HFF-Myc (cell line): ENCODE measurements around the gene UROC1.

ENCODE experiments used
- DNase-seq: peaks from one replicate; pipeline ENCODE4 v3.0.0-alpha.2; 2011; ENCODE audit warnings: low read depth; ENCODE audit errors: extremely low read depth
- H3K4me3 ChIP-seq: replicated peaks from 2 replicates; pipeline ENCODE4 v1.5.1; 2011; ENCODE audit warnings: low read depth, mild to moderate bottlenecking, control low read depth, low read length
- CTCF ChIP-seq: IDR thresholded peaks from 2 replicates; pipeline ENCODE4 v1.5.1; 2012; ENCODE audit warnings: mild to moderate bottlenecking, low read depth, low read length, control low read depth; ENCODE audit errors: missing control alignments

UROC1 gene

GRCh38 chr3:126488886-126489569 is 28.5 kb downstream of the UROC1 start:
- H3K4me3 ChIP-seq: no peak overlapping the region
- no peak for DNase-seq
- no peak for TF ChIP-seq CTCF

GRCh38 chr3:126488185-126488584 is 29.4 kb downstream of the UROC1 start:
- no peak overlapping the region for H3K4me3 ChIP-seq
- no peak for DNase-seq
- no peak for TF ChIP-seq CTCF

- no peak for DNase-seq
Measured at GRCh38 chr3:126487151-126487771, 30.3 kb downstream of the UROC1 start.

GRCh38 chr3:126486360-126486847 is 31.2 kb downstream of the UROC1 start:
- no peak overlapping the region for H3K4me3 ChIP-seq
- no peak for DNase-seq
- no peak for TF ChIP-seq CTCF

More at GRCh38 chr3:126487151-126487771, 30.3 kb downstream of the UROC1 start:
- no peak overlapping the region for H3K4me3 ChIP-seq
- peak; percentile 23 for TF ChIP-seq CTCF

GRCh38 chr3:126485956-126486355 is 31.6 kb downstream of the UROC1 start:
- no peak overlapping the region for H3K4me3 ChIP-seq
- DNase-seq: no peak
- no peak for TF ChIP-seq CTCF

GRCh38 chr3:126485176-126485897 is 32.2 kb downstream of the UROC1 start:
- DNase-seq: no peak
- no peak overlapping the region for H3K4me3 ChIP-seq
- TF ChIP-seq CTCF: no peak
